Measurements from ENCODE around the gene THAP7.

THAP7 gene

DNA sequence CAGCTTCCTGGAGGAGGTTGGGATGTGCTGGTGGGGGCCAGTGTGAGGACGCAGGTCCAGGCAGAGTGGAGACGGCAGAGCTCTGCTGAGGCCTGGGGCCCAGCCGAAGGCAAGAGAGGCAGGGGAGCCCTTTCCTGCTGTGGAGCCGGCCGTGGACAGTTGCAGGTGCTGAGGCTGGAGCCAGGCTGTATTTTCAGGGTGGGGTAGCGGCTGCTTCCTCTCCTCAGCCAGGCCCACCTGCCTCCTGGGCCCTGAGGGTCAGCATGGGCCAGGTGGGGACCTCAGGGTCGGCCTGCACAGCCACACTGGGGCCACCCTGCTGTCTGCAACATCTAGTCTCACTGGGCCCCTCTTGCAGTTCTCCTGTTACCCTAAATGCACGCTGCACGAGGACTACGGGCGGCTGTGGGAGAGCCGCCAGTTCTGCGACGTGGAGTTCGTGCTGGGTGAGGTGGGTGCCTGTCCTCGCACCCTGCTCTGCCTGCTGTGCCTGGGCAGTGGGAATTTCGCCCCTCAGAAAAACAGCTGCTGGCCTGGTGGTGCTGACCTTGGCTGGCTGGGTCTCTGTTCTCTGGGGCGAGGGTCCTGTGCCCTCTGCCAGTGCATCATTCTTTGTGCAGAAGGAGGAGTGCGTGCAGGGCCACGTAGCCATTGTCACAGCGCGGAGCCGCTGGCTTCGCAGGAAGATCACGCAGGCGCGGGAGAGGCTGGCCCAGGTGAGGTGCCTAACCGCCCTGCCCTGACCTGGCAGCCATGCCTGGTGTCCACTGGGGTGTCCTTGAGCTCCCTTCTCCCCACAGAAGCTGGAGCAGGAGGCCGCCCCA is 8.4 kb downstream of the THAP7 start:
- DNase-seq (ENCODE audit: low read depth), result no peak

DNA sequence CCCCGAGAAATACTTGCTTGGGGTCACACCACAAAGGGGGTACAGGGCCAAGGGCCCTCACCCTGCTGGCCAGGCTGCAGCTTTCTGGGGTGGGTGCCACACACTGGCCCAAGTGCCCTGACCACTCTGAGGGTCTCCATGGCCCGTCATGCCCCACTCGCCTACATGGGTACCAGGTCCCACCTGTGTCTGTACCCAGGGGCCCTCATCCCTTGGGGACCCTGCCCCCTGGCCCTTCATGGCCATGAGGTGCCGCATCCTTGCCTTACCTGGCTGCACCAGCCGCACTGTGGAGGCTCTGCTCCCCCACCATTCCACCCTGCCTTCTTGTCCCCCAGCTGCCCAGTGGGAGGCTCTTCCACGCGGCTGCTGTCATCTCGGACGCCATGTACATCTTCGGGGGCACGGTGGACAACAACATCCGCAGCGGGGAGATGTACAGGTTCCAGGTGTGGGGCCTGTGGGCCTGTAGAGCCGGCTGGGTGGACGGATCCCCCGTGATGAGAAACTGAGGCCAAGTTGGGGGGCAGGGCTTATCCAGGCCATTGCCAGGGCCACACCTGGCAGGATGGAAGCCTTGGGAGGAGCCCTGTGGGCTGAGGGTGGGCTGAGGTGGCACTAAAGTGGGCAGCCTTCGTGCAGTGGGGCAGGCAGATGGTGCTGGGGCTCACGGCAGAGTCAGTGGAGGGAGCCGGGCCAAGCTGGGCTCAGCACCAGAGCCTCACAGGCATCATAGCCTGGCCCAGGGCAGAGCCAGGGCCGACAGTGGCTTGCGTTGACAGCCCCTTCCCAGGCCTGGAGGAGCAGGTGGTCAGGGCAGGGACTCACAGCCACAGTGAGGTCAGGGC is 9.2 kb downstream of the THAP7 start:
- DNase-seq (ENCODE audit: low read depth), result no peak

DNA sequence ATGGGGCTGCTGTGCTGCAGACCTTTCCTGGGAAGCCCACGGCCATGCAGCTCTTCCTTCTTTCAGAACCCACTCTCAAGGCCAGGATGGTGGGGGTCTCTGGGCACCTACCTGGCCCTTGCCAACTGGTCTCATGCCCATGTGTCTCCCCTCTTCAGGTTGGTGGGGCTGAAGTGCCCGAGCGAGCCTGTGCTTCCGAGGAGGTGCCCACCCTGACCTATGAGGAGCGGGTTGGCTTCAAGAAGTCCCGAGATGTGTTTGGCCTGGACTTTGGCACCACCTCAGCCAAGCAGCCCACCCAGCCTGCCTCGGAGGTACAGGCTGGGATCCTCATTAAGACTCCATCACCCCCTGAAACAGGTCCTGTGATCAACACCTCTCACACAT is 9.9 kb downstream of the THAP7 start:
- DNase-seq (ENCODE audit: low read depth), result no peak

DNA sequence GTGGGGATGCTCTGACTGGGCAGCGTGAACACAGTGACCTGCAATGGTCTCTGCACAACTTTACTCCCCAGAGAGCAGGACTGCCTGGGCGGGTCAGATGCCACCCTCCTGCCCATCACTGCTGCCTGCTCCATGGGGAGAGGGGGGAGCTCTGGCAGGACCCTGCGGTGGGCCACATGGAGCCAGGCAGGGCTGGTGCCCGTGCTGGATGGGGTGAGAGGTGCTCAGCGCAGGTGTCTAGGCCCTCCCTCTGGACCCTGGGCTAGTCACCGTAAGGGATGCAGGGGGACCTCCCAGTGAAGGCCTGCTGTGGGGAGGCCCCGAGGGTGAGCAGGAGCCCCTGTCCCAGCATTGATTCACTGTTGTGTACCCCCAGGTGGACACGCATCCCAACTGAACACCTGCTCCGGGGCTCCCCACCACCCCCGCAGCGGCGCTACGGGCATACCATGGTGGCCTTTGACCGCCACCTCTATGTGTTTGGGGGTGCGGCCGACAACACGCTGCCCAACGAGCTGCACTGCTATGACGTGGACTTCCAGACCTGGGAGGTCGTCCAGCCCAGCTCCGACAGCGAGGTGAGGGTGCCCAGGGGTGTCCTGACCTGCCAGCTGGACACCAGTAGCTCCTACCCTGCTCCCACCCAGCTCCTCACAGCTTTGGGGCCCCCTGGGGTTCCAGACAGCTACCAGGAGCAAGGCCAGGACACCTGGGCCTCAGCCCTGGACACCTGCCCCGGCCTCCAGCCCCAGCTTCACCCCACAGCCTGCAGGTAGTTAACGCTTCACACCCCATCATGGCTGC is 10.5 kb downstream of the THAP7 start:
- DNase-seq (ENCODE audit: low read depth), result no peak

DNA sequence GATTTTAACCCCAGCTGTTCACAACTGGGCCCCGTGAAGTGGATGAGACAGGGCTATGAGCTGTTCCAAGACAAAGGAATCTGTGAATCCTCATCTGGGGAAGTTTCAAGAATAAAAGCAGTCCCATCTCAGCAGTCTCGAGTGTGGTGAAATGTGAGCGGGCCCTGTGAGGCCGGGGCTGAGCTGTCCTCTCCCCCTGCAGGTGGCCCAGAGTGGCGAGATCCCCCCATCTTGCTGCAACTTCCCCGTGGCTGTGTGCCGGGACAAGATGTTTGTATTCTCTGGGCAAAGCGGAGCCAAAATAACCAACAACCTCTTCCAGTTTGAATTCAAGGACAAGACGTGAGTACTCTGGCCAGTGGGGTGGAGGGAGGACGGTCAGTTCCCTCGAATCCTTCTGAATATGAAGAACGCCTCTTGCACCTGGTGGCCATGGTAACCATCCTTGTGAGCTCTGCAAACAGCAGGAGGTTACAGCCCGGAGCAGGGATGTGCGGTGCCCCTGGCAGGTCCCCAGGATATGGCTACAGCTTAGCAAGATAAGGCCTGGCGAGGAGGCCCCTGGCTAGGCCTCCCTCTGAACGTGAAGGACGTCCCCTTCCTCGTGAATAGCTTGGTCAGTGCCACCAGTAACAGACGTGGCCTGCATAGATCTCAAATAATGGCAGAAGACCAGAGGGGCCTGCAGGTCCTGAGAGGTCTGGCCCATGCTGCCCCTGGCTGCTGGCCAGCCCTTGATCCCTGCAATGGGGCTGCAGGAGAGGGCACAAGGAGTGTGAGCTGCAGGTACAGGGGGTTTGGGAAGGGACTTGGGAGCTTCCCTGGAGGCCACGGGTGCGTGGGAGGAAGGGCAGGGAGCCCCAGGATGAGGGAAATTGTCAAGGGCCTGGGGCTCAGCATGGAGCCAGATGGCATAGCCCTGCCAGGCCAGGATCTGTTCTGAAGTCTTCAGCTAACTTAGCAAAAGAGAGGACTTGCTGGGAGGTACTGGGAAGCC is 11.4 kb downstream of the THAP7 start:
- DNase-seq (ENCODE audit: low read depth), result no peak

DNA sequence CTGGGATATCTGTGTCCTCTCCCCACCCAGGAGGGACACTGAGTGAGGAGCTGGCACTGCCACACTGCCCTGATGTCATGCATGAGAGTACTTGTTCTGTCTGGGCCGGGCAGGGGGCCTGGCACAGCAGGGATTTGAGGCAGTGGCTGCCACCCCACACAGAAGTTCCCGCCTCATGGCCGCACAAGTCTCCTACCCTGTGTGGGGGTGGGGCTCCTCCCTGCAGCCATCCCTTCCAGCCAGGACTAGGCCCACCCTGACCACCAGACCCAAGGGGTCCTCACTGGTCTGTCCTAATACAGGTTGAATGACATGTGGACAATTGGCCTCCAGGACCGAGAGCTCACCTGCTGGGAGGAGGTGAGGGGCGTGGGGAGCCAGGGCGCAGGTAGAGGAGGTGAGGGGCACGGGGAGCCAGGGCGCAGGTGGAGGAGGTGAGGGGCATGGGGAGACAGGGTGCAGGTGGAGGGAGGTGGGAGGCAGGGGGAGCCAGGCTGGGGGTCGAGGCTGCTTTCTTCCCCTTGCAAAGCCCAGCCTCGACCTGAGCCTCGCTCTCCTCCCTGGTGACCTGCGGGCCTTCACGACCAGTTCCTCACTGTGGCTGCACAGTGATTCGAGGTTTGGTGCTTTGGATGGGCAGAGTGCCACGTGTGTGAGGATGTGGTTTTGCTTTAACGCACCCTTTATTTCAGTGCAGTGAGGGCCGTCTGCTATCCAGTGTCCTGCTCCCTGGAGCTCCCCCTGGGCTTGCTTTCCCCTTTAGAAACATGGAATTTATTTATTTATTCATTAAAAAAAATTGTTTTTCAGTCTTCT is 12.4 kb downstream of the THAP7 start:
- no peak for DNase-seq (ENCODE audit: low read depth)

DNA sequence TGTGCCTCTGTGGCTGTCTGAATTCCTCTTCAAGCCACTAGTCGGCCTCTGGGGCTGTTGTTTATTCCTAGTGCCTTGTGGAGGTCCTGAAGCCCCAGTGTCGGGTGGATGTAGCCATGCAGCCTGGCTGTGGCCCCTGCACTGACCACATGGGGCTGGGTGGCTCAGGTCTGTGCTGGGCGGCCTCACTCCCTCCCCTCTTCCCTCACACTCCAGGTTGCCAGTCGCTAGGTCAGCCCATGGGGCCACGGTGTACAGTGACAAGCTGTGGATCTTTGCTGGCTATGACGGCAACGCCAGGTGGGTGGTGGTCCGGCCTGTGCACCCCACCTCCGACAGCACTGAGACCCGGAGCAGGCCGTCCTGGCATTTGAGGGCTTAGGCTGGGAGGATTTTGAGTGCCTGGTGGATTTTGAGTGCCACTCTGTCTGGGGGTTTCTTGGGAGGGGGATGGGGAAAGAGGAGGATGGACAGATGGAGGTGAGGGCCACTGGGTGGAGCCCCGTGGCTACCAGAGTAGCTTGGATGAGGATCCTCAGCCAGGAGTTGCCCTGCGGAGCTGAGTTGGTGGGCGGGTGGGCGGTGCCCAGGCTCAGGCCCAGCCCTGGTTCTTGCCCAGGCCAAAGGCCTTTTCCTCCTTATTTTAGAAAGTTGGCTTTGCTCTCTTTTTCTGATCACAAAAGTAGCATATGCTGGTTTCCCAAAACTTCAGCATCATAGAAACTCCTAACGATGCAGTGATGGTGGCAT is 13.2 kb downstream of the THAP7 start:
- no peak for DNase-seq (ENCODE audit: low read depth)

DNA sequence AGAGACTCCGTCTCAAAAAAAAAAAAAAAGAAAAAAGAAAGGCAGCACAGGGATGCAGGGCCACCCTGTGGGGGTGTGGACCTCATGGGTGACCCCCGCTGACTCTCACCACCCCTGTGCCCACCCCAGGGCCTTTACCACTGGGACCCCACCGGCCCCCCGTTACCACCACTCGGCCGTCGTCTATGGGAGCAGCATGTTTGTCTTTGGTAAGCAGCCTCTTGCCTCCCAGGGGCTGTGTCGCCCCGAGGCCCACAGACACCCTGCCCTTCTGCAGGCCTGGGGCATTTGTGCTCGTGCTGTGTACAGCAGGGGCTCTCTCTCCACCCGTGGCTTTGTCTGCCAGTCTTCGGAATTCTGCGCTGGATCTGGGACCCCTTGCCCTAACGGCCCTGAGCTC is 14.5 kb downstream of the THAP7 start:
- DNase-seq (ENCODE audit: low read depth), result no peak

DNA sequence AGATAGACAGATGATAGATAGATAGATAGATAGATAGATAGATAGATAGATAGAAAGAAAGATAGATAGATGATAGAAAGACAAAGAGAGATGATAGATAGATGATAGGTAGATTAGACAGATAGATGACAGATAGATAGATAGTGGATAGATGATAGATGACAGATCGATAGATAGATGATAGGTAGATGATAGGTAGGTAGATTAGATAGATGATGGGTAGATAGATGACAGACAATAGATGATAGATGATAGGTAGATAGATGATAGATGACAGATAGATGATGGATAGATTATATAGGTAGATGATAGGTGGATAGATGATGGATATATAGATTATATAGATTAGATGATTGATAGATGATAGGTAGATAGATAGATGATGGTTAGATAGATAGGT is 15.6 kb downstream of the THAP7 start:
- no peak for DNase-seq (ENCODE audit: low read depth)

DNA sequence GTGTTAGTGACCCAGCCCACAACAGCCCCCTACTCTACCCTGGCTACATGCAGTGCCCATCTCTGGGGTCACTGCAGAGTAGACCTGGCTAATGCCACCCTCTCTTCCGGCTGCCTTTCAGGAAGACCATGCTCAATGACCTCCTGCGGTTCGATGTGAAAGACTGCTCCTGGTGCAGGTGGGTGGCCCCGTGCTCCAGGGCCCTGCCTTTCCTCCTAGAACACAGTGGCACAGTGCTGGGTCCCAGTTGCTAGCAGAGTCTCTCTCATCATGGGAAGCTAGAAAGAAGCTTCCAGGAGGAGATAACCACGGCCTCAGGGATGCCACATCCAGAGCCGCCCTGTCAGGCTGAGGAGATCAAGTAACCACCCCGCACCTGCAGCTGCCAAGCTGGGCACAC is 16.2 kb downstream of the THAP7 start:
- DNase-seq (ENCODE audit: low read depth), result no peak

DNA sequence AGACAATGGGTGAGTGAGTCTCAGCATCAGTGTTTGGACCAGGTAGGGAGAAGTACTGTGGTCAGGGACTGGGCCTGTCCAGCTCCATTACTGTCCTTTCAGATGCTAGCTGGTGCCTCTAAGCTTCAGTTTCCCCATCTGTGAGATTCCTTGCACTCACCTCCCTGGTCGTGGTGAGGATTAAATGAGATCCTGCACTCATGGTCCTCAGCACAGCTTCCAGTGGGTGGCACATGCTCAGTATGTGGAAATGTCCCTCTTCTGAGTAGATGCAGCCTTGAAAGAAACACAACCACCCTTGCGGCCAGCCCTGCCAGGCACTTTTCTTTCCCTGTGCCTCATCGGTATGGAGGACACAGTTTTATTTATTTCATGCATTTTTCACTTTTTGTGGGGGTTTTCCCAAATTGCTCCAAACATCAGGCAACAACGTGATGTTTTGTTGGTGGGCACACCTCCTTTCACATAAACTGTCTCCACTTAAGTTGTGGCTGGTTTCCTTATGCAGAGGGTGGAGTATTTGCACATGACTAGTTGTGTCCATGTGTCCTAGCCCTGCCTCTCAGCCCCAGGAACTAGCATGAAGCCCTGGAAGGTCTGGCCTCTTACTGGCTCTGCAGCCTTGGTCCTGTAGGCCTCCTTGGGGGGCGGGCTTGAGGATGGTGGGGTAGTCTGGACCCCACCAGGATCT is 18.7 kb downstream of the THAP7 start:
- DNase-seq (ENCODE audit: low read depth), result no peak

DNA sequence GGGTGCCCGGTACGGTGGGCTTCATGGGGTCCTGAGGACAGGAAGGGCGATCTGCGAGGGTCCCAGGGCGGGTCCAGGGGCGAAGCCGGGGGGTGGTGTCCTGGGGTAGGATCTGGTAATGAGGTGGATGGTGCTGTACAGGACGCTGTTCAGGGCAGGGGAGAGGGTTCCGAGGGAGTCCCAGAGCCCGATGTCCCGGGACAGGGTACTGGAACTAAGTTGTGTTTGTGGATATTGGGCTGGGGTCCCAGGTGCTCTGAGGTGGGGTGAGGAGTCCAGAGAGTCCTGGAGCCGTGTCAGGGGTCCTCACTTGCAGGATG is 19.4 kb downstream of the THAP7 start:
- DNase-seq (ENCODE audit: low read depth), result no peak

DNA sequence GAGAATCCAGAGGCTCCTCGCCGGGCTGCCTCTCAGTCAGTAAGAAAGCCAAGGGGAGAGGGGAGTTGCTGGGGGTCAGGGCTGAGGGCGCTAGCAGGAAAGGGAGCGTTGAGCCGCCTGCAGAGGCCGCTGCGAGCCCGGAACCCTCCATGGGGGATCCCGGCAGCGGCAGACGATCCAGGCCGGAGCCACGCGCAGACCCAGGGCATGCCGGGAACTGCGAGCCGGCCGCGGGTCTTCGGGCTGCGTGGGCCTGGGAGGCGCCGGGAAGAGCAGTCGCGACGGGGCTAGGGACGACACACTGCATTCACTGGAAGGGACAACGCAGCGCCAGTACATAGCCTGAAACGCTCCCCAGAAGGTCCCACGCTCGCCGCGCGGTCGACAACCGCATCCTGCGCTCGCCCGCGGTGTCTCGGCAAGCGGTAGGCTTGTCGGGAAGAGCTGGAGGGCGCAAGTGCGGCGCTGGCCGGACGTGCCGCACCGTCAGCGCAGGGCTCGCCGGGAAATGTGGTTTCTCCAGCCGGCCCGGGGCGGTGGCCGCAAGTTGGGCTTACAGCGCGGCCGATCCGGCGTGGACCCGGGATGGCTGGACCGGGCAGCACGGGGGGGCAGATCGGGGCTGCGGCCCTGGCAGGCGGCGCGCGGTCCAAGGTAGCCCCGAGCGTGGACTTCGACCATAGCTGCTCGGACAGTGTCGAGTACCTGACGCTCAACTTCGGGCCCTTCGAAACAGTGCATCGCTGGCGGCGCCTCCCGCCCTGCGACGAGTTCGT is 19.9 kb downstream of the THAP7 start, which contains the start of gene LZTR1:
LZTR1 (plus strand) TSS at position 511 of the 776 bp plus-strand sequence; CDS start at position 586, 75 bp downstream.
- peak; percentile 60 for DNase-seq (ENCODE audit: low read depth)

DNA sequence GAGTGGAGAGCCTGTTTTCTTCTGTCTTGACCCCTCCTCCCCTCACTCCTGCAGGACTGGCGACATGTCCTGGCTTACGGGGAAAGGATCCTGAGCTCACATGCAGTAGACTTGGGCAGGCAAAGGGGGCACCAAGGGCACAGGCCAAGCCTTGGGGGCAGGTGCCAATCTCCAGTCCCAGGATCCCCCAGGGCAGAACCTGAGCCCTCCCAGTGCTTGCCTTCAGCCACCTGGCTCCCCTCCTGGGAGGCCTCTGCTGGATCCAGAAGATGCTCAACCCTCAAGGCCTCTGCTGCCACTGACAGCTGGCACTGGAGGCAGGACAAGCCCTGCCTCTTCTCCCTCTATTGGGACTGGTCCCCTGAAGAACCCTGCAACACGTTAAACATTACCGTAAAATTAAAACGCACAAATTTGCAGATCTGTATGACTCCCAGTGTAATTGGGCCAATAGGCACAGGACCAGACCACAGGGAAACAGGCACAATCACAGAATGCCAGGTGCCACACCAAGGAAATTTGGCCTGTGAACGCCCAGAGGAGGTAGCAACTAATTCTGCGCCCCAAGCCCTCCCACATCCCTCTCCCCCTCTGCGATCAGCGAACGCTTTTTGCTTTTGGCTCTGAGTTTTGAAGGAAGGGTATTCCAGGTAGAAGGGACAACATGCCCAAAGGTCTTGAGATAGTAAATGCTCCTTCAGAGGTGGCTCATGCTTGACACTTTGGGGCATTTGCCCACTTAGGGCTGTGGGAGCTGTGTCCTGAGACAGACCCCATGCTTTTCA is 20.8 kb downstream of the THAP7 start:
- DNase-seq (ENCODE audit: low read depth), result no peak

DNA sequence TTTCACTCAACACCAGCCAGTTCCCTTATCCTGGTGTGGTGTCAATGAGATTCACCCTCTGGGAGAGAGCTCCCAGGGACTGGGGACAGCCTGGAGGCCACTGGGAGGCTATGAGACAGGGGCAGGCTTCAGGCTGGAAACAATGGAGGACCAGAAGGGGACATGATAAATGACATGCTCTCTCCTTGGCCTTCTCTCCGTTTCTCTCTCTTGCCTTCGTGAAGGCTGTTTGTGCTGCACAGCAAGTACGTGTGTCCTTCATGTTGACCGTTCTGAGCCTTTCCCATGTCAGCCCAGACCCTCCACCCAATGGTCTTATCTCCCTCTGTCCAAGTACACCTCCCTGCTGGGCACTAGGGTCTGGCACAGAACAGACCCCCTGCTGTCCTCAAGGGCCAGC is 21.4 kb downstream of the THAP7 start:
- no peak for DNase-seq (ENCODE audit: low read depth)

DNA sequence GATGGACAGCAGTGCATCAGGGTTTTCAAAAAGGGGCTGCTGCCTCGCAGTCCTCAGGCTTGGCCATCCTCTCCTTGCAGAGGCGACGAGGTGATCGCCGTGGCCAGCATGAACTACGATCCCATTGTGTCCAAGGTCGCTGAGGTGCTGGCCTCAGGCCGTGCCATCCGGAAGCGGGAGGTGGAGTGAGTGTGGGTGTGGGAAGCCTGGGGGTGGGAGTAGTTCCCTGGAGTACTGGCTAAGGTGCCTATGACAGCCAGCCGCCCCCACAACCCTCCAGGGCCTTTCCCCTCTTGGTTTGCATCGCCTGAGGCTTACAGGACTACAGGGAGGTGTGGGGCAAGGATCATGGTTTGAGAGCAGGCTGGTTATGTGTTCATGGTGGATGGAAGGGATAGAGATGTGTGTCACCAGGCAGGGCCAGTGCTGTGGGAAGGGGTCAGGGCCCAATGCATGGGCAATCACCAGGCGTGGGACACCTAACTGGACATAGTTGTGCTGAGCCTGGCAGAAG is 21.9 kb downstream of the THAP7 start:
- no peak for DNase-seq (ENCODE audit: low read depth)

DNA sequence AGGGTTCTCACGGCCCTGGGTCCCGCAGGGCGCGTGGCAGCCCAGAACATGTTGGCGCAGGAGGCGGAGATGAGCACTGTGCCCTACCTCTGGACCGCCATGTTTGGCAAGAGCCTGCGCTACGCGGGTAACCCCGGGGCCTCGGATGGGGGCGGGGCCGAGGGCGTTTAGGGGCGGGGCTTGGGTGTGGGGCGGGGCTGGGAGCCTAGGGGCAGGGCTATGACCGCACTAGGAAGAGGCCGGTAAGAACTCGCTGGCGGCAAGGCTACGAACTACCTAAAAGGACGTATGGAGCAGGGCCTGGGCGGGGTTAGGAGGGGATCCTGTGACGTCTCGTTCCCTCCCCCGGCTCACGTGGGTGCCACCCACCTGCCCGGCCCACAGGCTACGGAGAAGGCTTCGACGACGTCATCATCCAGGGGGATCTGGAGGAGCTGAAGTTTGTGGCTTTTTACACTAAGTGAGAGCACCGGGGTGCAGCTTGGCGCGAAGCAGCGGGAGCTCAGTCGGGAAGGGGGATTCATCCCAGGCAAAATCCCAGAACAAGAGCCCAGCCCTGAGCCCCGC is 22.6 kb downstream of the THAP7 start:
- no peak for DNase-seq (ENCODE audit: low read depth)

Data from GM04504 (cell line).